Duodenal mucosa (tissue), 2 donors: ENCODE data around the gene KIF6.

Source experiments
- H3K27ac ChIP-seq: one replicate; pipeline ENCODE4 v1.7.0; 2013; ENCODE audit warnings: low read depth, low read length
- H3K27me3 ChIP-seq, 2 donors: one replicate each; pipeline ENCODE4 v1.7.0; 2013; ENCODE audit warnings: low read length in 2 of 2, control low read depth in 1 of 2; ENCODE audit not compliant: insufficient read depth in 2 of 2, control insufficient read depth in 1 of 2
- H3K36me3 ChIP-seq, 2 donors: one replicate each; pipeline ENCODE4 v1.7.0; 2013; ENCODE audit warnings: low read length in 2 of 2, control low read depth in 1 of 2; ENCODE audit not compliant: insufficient read depth in 2 of 2, control insufficient read depth in 1 of 2
- H3K4me1 ChIP-seq, 2 donors: one replicate each; pipeline ENCODE4 v1.7.0; 2013; ENCODE audit warnings: low read length in 2 of 2, control low read depth in 1 of 2; ENCODE audit not compliant: insufficient read depth in 2 of 2, control insufficient read depth in 1 of 2
- H3K4me3 ChIP-seq, 2 donors: one replicate each; pipeline ENCODE4 v1.7.0; 2013; ENCODE audit warnings: low read length in 2 of 2, low read depth in 1 of 2
- H3K9ac ChIP-seq, 2 donors: one replicate each; pipeline ENCODE4 v1.7.0; 2013; ENCODE audit warnings: low read length in 2 of 2, low read depth in 1 of 2
- H3K9me3 ChIP-seq, 2 donors: one replicate each; pipeline ENCODE4 v1.7.0; 2013; ENCODE audit warnings: low read length in 2 of 2, control low read depth in 1 of 2; ENCODE audit not compliant: control insufficient read depth in 1 of 2

The KIF6 gene

GRCh38 chr6:39387785-39388184, 337.4 kb downstream of the KIF6 start:
- Histone ChIP-seq H3K4me1 (no peaks in the 10 kb centered on the region), H3K36me3 (no peaks in the 10 kb centered on the region), H3K9me3 (no peaks in the 10 kb centered on the region), H3K27ac (no peak overlapping the region), H3K9ac (no peak overlapping the region), H3K27me3 (no peaks in the 10 kb centered on the region), H3K4me3 (no peak overlapping the region)

DNA sequence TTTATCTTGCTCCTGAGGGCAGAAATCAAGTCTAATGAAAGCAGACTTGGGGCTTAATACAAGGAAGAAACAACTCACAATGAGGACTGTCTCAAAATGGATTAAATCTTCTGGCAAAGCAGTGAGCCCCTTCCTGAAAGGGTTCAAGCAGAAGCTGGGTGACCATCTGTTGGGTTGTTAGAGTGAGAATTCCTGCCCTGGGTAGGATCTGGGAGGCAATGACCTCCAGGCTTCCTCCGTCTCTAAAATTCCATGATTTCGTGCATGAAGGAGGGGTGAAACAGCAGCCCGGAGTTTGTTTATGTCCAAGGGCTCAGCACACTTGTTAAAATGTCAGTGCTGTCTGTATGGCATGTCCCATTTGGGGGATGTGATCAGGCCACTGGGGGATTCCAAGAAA, 338.7 kb downstream of the KIF6 start:
- H3K27me3 ChIP-seq = no peaks in the 10 kb centered on the region
- no peaks in the 10 kb centered on the region for H3K36me3 ChIP-seq
- H3K9me3 ChIP-seq = no peaks in the 10 kb centered on the region
- no peak overlapping the region for H3K9ac ChIP-seq
- no peaks in the 10 kb centered on the region for H3K4me1 ChIP-seq
- no peak overlapping the region for H3K4me3 ChIP-seq
- H3K27ac ChIP-seq = no peak overlapping the region

DNA sequence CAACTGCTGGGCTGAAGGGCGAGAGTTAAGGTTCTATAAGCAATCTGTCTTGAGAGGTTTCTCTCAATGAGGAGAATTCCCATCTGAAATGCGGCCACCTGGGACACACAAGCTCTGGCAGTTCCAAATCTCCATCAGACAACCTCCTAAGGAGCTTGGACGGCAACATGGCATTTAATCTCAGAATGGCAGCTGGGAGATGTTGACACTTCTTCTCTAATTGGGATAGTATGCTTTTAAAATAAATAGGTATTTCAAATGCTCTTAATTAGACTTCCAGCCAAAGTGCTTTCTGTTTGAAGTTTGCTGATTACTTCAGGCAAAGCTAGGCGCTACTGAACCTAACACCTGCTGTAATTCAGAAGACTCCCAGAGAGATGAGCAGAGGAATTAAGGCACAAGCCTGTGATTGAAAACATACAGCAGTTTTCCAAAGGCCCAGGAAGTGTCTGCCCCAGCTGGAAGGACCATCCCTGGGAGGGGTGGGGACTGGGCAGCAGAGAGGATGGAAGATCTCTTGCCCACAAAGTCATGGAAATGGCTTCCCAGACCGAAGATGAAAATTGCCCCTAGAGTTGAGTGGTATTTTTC, 343.6 kb downstream of the KIF6 start:
- no peaks in the 10 kb centered on the region for H3K36me3 ChIP-seq

GRCh38 chr6:39380837-39381549, 344.2 kb downstream of the KIF6 start:
- no peaks in the 10 kb centered on the region for H3K4me1 ChIP-seq
- H3K9me3 ChIP-seq = no peaks in the 10 kb centered on the region
- H3K9ac ChIP-seq = no peak overlapping the region
- no peaks in the 10 kb centered on the region for H3K27me3 ChIP-seq
- no peaks in the 10 kb centered on the region for H3K36me3 ChIP-seq
- H3K4me3 ChIP-seq = no peak overlapping the region
- H3K27ac ChIP-seq = no peak overlapping the region

More for the DNA sequence above, 343.6 kb downstream of the KIF6 start:
- Histone ChIP-seq H3K4me1 (no peaks in the 10 kb centered on the region), H3K27me3 (no peaks in the 10 kb centered on the region), H3K9me3 (no peaks in the 10 kb centered on the region), H3K4me3 (no peak overlapping the region), H3K27ac (no peak overlapping the region), H3K9ac (no peak overlapping the region)

- no peak overlapping the region for H3K4me3 ChIP-seq
- H3K27ac ChIP-seq = no peak overlapping the region
- no peaks in the 10 kb centered on the region for H3K36me3 ChIP-seq
- H3K9ac ChIP-seq = no peak overlapping the region
- H3K9me3 ChIP-seq = no peaks in the 10 kb centered on the region
- H3K27me3 ChIP-seq = no peaks in the 10 kb centered on the region
- no peaks in the 10 kb centered on the region for H3K4me1 ChIP-seq
Measured at GRCh38 chr6:39378960-39379425, 346.2 kb downstream of the KIF6 start.

DNA sequence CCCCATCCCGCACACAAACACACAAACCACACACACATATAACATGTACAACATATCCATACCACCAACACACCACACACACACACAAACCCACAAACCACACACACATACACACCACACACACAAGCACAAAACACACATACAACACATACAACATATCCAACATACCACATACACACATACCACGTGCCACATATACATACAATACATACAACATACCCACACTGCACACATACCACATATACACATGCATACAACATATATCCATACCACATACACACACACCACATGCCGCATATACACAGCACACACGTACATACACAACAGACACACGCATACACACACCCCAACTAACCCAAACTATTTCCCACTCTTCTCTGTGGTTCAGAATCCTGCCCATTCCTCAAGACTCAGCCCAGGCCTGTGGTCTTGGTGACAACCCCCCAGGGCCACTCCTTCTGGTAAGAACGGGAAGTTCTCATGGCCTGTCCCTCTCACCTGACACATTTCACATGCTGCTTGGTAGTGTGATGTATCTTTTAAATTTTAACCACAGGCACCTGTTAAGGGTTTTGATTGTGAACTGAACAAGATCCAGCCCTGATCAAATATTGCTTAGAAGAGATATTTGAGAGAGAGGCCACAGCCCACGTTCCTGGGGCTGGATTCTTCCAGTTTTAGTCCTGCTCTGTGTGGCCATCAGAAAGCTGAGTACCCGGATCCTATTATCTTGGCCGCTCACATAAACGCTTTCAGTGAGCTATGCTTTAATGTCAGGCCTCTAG, 346.8 kb downstream of the KIF6 start:
- H3K27me3 ChIP-seq = no peaks in the 10 kb centered on the region
- H3K9ac ChIP-seq = no peak overlapping the region
- no peak overlapping the region for H3K4me3 ChIP-seq
- no peaks in the 10 kb centered on the region for H3K36me3 ChIP-seq
- no peaks in the 10 kb centered on the region for H3K4me1 ChIP-seq
- no peak overlapping the region for H3K27ac ChIP-seq
- H3K9me3 ChIP-seq = no peaks in the 10 kb centered on the region

- Histone ChIP-seq H3K9me3 (no peaks in the 10 kb centered on the region), H3K27ac (no peak overlapping the region), H3K36me3 (no peaks in the 10 kb centered on the region), H3K9ac (no peak overlapping the region), H3K4me1 (no peaks in the 10 kb centered on the region), H3K27me3 (no peaks in the 10 kb centered on the region), H3K4me3 (no peak overlapping the region)
Measured at GRCh38 chr6:39377539-39377950, 347.7 kb downstream of the KIF6 start.

DNA sequence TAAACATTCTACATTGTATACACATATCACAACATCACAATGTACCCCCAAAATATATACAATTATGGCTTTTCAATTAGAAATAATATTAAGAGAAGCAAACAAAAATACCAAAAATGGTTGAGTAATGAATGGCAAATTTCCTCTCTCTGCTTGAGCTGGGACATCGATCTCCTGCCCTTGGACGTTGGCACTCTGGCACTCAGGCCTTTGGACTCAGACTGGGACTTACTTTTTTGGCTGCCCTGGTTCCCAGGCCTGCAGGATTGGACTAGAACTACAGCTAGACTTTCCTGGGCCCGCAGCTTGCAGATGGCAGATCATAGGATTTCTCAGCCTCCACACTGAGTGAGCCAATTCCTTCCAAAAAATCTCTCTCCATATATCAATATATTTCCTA, 349.8 kb downstream of the KIF6 start:
- H3K36me3 ChIP-seq = no peaks in the 10 kb centered on the region
- no peak overlapping the region for H3K27ac ChIP-seq
- H3K27me3 ChIP-seq = no peaks in the 10 kb centered on the region
- H3K4me3 ChIP-seq = no peak overlapping the region
- H3K4me1 ChIP-seq = no peaks in the 10 kb centered on the region
- H3K9ac ChIP-seq = no peak overlapping the region
- H3K9me3 ChIP-seq = no peaks in the 10 kb centered on the region

DNA sequence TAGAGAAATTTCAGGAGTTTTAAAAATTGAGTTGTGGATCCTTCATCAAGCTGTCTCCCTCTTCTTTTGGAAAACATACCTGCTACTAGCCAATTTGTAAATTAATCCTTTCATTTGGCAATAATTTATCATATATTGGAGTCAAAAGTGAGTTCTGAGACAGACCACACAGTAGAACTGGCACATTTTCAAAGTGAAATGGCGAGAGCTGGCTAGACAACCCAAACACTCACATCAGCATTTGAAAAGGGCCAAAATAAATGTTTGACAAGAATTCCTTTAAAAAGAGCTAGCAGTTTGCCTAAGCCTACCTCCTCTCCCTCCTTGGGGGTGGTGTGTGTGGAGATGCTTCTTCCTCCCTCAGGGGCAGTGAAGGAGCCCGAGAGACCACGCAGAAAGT, 354.8 kb downstream of the KIF6 start:
- Histone ChIP-seq H3K27ac (no peak overlapping the region), H3K27me3 (no peaks in the 10 kb centered on the region), H3K4me1 (no peaks in the 10 kb centered on the region), H3K9me3 (no peaks in the 10 kb centered on the region), H3K36me3 (no peaks in the 10 kb centered on the region), H3K9ac (no peak overlapping the region), H3K4me3 (no peak overlapping the region)

DNA sequence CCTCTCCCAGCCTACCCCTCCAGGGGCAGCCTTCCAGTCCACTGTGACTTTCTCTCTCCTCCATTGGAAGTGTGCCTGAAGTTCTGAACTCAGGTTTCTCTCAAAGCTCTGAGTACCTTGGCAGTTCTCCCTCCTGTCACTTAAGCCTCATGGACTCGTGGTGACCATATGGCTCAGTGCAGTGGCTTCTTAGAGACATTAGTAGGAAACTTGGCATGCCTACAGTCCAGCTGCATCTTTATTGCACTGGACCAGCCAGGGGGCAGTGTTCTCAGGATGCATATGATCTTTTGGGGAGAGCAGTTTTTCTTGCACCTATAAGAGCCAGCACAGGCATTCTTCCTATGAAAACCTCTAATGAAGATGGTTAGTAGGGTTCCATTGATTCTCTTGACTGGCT, 355.2 kb downstream of the KIF6 start:
- Histone ChIP-seq H3K9me3 (no peaks in the 10 kb centered on the region), H3K27ac (no peak overlapping the region)

More for the DNA sequence above, 355.2 kb downstream of the KIF6 start:
- Histone ChIP-seq H3K4me3 (no peak overlapping the region), H3K27me3 (no peaks in the 10 kb centered on the region), H3K9ac (no peak overlapping the region), H3K4me1 (no peaks in the 10 kb centered on the region), H3K36me3 (no peaks in the 10 kb centered on the region)
